ENCODE results near the gene SYNE3.

- TF ChIP-seq CTCF (IDR thresholded peaks at IDR 0.05) (peak in 2 of 6 experiments; percentile 15 to 24), POLR2A (IDR thresholded peaks at IDR 0.05) (peak; percentile 78 to 87)
These were observed 18.1 kb upstream of the SYNE3 start, which contains the start of gene GLRX5 for GRCh38 chr14:95534299-95535225.
